ENCODE measurements around the gene IRAK4. TPM values are rescaled to one million over a fixed set of nuclear protein-coding genes. Genes with fewer than 3 reads are reported as not detected.

The IRAK4 gene
- total RNA-seq, 1 donor from 2014 or later, result 9.9 TPM

DNA sequence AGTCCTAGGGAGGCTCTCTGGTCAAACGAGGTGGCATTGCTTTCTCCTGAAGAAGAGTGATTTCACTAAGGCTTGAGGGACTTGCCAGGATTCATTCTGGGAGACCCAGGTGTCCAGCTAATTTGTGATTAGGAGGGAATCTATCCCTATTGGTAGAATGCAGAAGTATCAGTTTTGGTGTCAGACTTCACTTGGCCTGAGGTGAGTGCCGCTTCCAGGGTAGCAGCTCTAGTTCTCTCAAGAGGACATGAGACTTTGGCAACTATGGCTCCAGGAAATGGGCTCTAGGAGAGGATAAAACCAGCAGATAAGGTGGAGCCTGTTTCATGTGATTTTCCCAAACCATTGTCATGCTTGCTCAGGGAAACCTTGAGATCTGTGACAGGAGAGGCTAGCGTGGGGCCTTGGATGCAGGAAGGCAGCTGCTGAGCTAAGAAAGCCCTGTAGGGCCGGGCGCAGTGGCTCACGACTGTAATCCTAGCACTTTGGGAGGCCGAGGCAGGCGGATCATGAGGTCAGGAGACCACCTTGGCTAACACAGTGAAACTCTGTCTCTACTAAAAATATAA is 65.5 kb downstream of the IRAK4 start:
- Histone ChIP-seq H3K27me3 (ENCODE audit: insufficient read depth, low read length) (no peaks in the 10 kb centered on the region), H3K9ac (ENCODE audit: low read length) (no peak overlapping the region), H2AFZ (ENCODE audit: low read depth, low read length) (no peak overlapping the region), H3K9me3 (ENCODE audit: insufficient read depth, low read depth, low read length) (no peaks in the 10 kb centered on the region), H3K36me3 (ENCODE audit: insufficient read depth, low read length) (no peaks in the 10 kb centered on the region), H3K27ac (ENCODE audit: low read depth, low read length) (no peak overlapping the region), H3K79me2 (ENCODE audit: insufficient read depth, low read length) (no peaks in the 10 kb centered on the region), H4K20me1 (ENCODE audit: insufficient read depth, low read length) (no peaks in the 10 kb centered on the region), H3K4me3 (ENCODE audit: insufficient read depth, low read depth, low read length) (no peak overlapping the region), H3K4me1 (ENCODE audit: insufficient read depth, low read length) (no peaks in the 10 kb centered on the region), H3K4me2 (ENCODE audit: low read length) (no peak overlapping the region)
- no peaks in the 10 kb centered on the region for H3K36me3 Mint-ChIP-seq (ENCODE audit: low read depth, unreplicated experiment)
- no peak for TF ChIP-seq EZH2 (IDR thresholded peaks at IDR 0.05; ENCODE audit: insufficient read depth, low read length)
- TF ChIP-seq, protein P1, sequence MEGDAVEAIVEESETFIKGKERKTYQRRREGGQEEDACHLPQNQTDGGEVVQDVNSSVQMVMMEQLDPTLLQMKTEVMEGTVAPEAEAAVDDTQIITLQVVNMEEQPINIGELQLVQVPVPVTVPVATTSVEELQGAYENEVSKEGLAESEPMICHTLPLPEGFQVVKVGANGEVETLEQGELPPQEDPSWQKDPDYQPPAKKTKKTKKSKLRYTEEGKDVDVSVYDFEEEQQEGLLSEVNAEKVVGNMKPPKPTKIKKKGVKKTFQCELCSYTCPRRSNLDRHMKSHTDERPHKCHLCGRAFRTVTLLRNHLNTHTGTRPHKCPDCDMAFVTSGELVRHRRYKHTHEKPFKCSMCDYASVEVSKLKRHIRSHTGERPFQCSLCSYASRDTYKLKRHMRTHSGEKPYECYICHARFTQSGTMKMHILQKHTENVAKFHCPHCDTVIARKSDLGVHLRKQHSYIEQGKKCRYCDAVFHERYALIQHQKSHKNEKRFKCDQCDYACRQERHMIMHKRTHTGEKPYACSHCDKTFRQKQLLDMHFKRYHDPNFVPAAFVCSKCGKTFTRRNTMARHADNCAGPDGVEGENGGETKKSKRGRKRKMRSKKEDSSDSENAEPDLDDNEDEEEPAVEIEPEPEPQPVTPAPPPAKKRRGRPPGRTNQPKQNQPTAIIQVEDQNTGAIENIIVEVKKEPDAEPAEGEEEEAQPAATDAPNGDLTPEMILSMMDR (IDR thresholded peaks at IDR 0.05; ENCODE audit: insufficient read depth, low read depth, low read length), result no peak
- no peak overlapping the region for H3K27ac Mint-ChIP-seq (ENCODE audit: unreplicated experiment)
- no peaks in the 10 kb centered on the region for H3K27me3 Mint-ChIP-seq (ENCODE audit: low read depth, unreplicated experiment)
- no peak for FAIRE-seq
- H3K4me1 Mint-ChIP-seq (ENCODE audit: low read depth, unreplicated experiment), result peaks cover 9% of the 10 kb centered on the region
- DNase-seq (ENCODE audit: low read depth), result no peak
- H3K9me3 Mint-ChIP-seq (ENCODE audit: unreplicated experiment), result no peaks in the 10 kb centered on the region
- no peak overlapping the region for H3K4me3 Mint-ChIP-seq (ENCODE audit: unreplicated experiment)

DNA sequence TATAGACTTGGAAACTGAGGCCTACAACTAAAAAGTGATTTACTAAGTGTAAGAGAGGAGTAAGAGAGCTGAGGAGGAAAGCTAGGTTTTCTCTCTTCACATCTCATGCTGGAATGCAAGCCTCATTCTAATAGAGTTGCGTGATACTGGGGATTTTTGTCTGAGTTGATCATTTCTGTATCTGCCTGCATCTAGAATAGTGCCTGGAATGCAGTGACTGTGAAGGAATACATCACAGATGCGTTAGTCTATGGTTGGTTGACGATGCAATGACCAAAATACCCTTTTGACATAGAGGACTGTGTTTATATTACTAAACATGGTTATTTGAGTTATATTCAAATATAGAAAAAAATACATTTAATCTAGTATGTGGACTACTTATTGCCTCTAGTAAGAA is 67.9 kb downstream of the IRAK4 start:
- Histone ChIP-seq H3K9me3 (ENCODE audit: insufficient read depth, low read depth, low read length) (no peaks in the 10 kb centered on the region), H3K4me1 (ENCODE audit: insufficient read depth, low read length) (no peaks in the 10 kb centered on the region), H2AFZ (ENCODE audit: low read depth, low read length) (no peak overlapping the region), H3K36me3 (ENCODE audit: insufficient read depth, low read length) (no peaks in the 10 kb centered on the region), H3K9ac (ENCODE audit: low read length) (no peak overlapping the region), H3K27ac (ENCODE audit: low read depth, low read length) (no peak overlapping the region), H4K20me1 (ENCODE audit: insufficient read depth, low read length) (no peaks in the 10 kb centered on the region), H3K27me3 (ENCODE audit: insufficient read depth, low read length) (no peaks in the 10 kb centered on the region), H3K79me2 (ENCODE audit: insufficient read depth, low read length) (no peaks in the 10 kb centered on the region), H3K4me2 (ENCODE audit: low read length) (no peak overlapping the region), H3K4me3 (ENCODE audit: insufficient read depth, low read depth, low read length) (no peak overlapping the region)
- Mint-ChIP-seq H3K36me3 (ENCODE audit: low read depth, unreplicated experiment) (no peaks in the 10 kb centered on the region), H3K27ac (ENCODE audit: unreplicated experiment) (peak overlapping the region; percentile 44), H3K4me1 (ENCODE audit: low read depth, unreplicated experiment) (peaks cover 12% of the 10 kb centered on the region), H3K9me3 (ENCODE audit: unreplicated experiment) (no peaks in the 10 kb centered on the region), H3K27me3 (ENCODE audit: low read depth, unreplicated experiment) (no peaks in the 10 kb centered on the region), H3K4me3 (ENCODE audit: unreplicated experiment) (no peak overlapping the region)
- no peak for TF ChIP-seq EZH2 (IDR thresholded peaks at IDR 0.05; ENCODE audit: insufficient read depth, low read length)
- TF ChIP-seq, protein P1 (IDR thresholded peaks at IDR 0.05; ENCODE audit: insufficient read depth, low read depth, low read length), result no peak
- no peak for DNase-seq (ENCODE audit: low read depth)
- FAIRE-seq, result no peak

DNA sequence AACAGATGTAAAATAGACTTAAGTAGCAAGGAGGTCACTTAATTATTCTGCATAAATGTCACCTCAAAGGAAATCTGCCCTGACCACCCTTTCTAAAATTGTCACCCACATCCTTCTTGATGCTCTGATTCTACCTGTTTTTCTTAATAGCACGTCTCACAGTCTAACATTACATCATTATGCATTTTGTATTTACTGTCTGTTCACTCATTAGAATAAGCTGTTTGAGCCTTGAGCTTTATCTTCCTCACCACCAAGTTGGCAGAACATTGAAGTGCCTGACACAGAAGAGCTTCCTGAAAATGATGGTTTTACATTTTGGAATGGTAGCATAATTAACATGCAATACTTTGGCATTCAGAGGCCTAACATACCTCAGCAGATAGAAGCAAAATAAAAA is 68.3 kb downstream of the IRAK4 start:
- Mint-ChIP-seq H3K4me3 (ENCODE audit: unreplicated experiment) (no peak overlapping the region), H3K4me1 (ENCODE audit: low read depth, unreplicated experiment) (peaks cover 12% of the 10 kb centered on the region), H3K36me3 (ENCODE audit: low read depth, unreplicated experiment) (no peaks in the 10 kb centered on the region), H3K9me3 (ENCODE audit: unreplicated experiment) (no peaks in the 10 kb centered on the region), H3K27ac (ENCODE audit: unreplicated experiment) (no peak overlapping the region), H3K27me3 (ENCODE audit: low read depth, unreplicated experiment) (no peaks in the 10 kb centered on the region)
- no peak overlapping the region for H3K27ac ChIP-seq (ENCODE audit: low read depth, low read length)
- no peak for DNase-seq (ENCODE audit: low read depth)
- no peak overlapping the region for H3K9ac ChIP-seq (ENCODE audit: low read length)
- no peaks in the 10 kb centered on the region for H3K36me3 ChIP-seq (ENCODE audit: insufficient read depth, low read length)
- H3K79me2 ChIP-seq (ENCODE audit: insufficient read depth, low read length), result no peaks in the 10 kb centered on the region
- H2AFZ ChIP-seq (ENCODE audit: low read depth, low read length), result no peak overlapping the region
- H3K4me1 ChIP-seq (ENCODE audit: insufficient read depth, low read length), result no peaks in the 10 kb centered on the region
- TF ChIP-seq, protein P1 (IDR thresholded peaks at IDR 0.05; ENCODE audit: insufficient read depth, low read depth, low read length), result no peak
- TF ChIP-seq EZH2 (IDR thresholded peaks at IDR 0.05; ENCODE audit: insufficient read depth, low read length), result no peak
- no peak overlapping the region for H3K4me3 ChIP-seq (ENCODE audit: insufficient read depth, low read depth, low read length)
- no peaks in the 10 kb centered on the region for H3K27me3 ChIP-seq (ENCODE audit: insufficient read depth, low read length)
- no peak for FAIRE-seq
- H4K20me1 ChIP-seq (ENCODE audit: insufficient read depth, low read length), result no peaks in the 10 kb centered on the region
- H3K4me2 ChIP-seq (ENCODE audit: low read length), result no peak overlapping the region
- H3K9me3 ChIP-seq (ENCODE audit: insufficient read depth, low read depth, low read length), result no peaks in the 10 kb centered on the region

All from astrocyte (in vitro differentiated cells and primary cell).